GM18858 (cell line): Measurements from ENCODE around the gene TENT5C.

ENCODE experiments used
- ATAC-seq: cut with Tn5 transposase; IDR thresholded peaks from one replicate; pipeline ENCODE4 v1.9.1; 2021; ENCODE audit not compliant: unreplicated experiment

TENT5C gene

DNA sequence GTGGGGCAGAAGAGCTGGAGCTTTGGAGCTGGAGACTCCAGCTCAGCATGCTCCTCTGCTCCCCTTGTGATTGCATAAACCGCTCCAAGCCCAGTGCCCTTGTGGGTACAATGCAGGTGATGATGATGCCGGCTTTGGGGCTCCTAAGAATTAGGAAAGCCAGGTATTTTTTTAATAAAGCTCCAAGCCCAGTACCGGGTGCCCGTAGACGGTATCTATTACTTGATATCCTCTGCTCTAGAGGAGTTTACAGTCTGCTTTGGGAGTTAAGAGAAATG lies 27.2 kb downstream of the TENT5C start:
- ATAC-seq = no peak

- no peak for ATAC-seq
These were observed 27.6 kb downstream of the TENT5C start for GRCh38 chr1:117633423-117633822.

DNA sequence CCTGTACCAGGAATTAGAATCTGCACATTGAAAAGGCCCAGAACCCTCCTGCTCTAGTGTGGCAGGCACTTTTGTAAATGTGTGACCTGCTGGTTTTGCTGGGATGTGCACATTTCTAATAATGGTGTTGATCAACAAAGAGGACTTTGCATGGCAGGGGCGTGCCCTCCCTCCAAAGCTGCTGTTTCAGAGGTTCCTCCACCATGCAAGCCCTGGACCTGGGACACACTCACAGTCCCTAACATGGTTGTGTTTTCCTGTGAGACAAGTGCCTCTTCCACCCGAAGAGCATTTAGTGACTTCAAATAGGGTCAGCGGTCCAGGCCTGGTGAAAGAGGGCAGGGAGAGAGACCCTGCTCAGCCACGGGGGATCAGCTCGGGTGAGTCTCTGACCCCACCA lies 28.1 kb downstream of the TENT5C start:
- no peak for ATAC-seq

DNA sequence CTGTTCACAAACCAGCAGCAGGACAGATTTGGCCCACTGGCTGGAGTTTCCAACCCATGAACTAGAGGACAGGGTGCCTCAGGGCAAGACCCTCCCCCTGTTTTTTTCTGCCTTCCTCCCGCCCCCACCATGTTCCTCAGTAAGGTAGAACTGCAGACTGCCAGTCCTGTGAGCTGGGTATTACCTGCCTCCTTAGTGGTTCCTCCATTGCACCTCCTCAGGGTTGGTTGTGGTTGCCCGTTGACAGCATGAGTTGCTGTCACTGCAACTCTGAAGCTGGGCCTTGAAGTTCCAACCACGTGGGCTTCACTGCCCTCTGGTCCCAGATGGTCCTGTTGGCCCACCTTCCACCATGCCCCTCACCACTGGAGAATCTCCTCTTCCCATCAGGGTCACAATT lies 28.8 kb downstream of the TENT5C start:
- no peak for ATAC-seq

- no peak for ATAC-seq
These were observed 30.0 kb downstream of the TENT5C start for GRCh38 chr1:117635805-117636204.

GRCh38 chr1:117636637-117637425 lies 31.0 kb downstream of the TENT5C start:
- ATAC-seq = no peak

- no peak for ATAC-seq
These were observed 32.3 kb downstream of the TENT5C start for GRCh38 chr1:117638141-117638540.

DNA sequence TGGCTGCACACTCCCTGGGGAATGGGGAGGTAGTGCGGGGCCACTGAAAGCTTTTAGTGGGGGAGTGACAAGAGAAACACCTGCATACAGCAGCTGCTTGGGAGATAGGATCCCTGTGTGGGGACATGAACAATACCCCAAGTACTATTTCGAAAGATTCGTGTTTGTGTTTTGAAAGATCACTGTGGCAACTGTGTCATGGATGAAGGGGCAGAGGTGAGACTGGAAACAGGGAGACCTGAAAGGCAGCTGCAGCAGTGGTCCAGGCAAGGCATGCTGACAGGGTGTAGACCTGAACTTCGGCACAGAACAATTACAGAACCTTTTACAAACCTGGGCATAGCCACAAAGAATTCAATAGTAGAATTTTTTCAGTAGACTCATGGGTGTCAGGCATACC lies 32.9 kb downstream of the TENT5C start:
- no peak for ATAC-seq

GRCh38 chr1:117639741-117640140 lies 33.9 kb downstream of the TENT5C start:
- no peak for ATAC-seq

DNA sequence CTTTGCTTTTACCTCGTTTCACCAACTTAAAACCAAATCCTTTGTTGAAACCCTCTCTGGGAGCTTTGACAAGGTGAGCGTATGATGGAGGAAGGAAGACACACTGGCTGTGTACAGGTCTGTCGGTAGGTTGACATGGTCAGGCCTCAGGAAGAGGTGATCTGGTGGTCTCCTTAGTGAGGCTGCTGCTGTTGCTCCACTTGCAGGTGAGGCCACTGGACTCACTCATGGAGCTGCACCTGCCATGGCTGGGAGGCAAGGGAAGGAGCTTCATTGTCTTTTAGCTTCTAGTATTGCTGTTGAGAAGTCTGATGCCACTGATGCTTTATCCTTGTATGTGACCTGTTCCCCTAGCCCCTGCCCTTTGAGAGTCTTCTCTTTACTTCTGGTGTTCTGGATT lies 35.7 kb downstream of the TENT5C start:
- ATAC-seq = no peak

- no peak for ATAC-seq
These were observed 37.1 kb downstream of the TENT5C start for GRCh38 chr1:117642963-117643362.

DNA sequence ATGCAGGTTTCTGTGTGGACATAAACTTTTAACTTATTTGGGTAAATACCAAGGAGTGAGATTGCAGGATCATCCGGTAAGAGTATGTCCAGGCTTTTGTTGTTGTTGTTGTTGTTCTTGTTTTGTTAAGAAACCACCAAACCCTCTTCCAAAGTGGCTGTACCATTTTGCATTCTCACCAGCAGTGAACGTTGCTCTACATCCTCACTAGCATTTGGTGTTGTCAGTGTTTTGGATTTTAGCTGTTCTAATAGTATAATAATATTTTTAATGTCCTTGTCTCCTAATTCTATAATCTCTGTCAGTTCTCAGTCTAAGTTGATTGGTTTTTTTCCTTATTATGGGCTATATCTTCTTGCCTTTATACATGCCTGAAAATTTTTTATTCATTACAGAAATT lies 37.8 kb downstream of the TENT5C start:
- ATAC-seq = no peak

DNA sequence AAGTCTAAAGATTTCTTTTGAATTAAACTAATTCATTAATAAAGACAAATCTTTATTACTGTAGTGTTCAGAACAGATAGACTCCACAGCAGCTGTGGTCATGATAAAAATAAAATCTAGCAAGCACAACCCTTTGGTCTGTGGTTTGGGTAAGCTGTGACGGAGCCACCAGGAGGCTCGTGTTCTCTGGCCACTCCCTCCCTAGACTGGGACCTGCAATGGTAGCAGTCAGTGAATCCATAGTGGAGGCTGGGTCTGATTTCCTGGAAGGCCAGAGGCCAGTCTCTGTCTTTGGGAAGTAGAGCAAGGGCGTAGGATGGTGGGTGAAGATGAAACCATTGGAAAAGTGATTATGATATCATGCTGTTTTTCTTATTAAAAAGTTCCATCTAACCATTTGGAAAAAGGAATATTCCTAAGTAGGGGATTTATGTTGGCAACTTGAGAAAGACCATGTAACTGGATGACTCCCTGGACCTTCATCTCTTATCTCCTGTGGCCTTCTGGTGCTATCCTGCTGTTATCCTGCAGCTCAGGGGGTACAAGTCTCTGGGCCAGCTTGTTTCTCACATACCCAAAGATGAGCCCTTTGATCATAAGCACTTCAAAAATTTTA lies 39.0 kb downstream of the TENT5C start:
- peak; percentile 59 for ATAC-seq

- no peak for ATAC-seq
These were observed 39.5 kb downstream of the TENT5C start for GRCh38 chr1:117645343-117645742.

DNA sequence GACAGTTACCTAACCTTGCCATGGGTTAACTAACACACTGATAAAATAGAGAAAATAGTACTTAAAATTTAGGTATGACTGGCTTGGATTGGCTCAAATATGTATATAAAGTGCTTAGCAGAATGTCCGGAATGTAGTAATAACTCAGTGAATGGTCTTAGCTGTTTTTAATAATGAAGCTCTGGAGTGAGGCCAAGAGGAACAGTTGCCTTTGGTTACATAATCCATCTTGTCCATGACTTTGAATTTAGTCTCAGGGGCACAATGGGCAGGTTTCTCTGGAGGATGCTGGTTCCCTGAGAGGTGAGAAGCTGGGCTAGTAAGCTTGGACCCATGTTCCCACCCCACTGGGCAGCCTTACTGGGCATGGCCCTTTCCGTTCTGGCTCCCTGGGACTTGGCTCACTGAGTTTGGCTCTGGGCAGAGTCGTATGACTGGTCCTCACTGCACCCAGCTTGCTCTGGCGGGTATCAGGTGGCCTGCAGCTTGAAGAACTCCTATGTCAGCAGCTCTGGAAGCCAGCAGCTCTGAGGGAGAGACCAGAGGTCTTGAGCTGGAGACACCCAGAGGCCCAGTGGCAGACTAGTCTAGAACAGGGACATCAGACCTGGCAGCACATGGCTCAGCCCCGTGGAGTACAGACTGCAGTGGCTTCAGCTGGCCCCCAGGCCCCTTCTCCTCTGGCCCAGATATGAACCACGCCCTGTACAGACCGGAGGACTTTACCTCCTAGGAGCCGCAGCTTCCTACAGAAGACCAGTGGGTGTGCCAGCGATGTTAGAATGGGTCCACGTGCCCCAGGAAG lies 40.4 kb downstream of the TENT5C start:
- ATAC-seq = no peak

GRCh38 chr1:117646956-117647355 lies 41.1 kb downstream of the TENT5C start:
- ATAC-seq = no peak

DNA sequence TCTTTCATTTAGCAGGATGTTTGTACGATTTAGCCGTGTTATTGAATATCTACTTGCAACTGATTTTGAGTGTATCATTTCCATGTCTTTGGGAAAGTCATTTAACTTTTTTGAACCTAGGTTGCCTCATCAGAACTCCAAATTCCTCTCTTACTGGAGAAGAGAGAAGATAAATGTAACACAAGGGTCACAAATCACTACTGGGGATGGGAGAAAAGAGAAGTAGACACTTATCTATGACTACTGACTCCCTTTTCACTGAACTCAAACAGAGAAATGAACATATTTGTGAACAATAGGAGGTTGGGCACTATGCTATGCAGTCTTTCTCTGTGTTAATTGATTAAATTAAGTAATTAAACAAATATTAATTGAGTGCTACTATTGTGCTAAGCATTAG lies 42.2 kb downstream of the TENT5C start:
- ATAC-seq = no peak

- no peak for ATAC-seq
These were observed 45.2 kb downstream of the TENT5C start for GRCh38 chr1:117650840-117651568.

DNA sequence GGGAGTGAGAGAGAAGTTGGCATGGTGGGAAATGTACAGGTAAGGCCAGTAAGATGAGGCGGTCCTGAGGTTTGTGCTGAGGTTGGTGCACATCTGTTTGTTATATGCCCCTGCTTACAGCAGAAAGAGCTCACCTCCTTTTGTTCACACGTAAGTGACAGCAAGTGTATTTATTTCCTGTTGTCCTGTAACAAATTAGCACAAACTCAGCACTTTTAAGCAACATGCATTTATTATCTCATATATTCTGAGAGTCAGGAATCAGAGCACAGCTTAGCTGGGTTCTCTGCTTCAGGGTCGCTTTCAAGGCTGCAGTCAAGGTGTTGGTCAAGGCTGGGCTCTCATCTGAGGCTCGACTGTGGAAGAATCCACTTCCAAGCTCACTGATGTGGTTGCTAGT lies 45.8 kb downstream of the TENT5C start:
- no peak for ATAC-seq

- no peak for ATAC-seq
These were observed 46.6 kb downstream of the TENT5C start for GRCh38 chr1:117652421-117652820.

DNA sequence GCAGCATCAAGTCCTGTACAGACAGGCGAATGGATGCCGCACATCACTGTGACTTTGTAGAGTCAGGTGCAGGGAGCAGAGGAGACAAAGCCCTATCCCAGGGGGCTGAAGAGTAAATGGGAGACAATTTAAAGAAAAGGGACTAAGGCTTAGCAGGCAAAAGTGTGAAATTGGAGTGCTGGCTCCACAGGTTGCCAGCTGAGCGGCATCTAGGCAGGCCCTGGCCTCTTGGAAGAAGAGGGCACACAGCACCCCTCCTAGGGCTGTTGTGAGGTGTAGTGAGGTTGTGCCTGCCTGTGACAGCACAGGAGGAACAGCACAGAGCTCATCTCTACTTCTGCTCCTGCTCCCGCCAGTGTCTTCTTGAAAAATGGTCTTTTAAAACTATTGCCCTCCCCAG lies 47.3 kb downstream of the TENT5C start:
- no peak for ATAC-seq
